Measurements from ENCODE around the gene PATJ.
"Not testable (repeated sequence)": the region's sequence is repeated elsewhere in the genome, so short reads cannot be mapped to it uniquely, and the experiment has no call there.

PATJ gene

GRCh38 chr1:61873994-61874393, 131.7 kb downstream of the PATJ start:
- TF ChIP-seq CTCF (IDR thresholded peaks at IDR 0.05; ENCODE audit: low read depth, low read length): no peak
- H3K4me3 ChIP-seq (ENCODE audit: low read depth, low read length): no peak overlapping the region

- no peak overlapping the region for H3K4me3 ChIP-seq (ENCODE audit: low read depth, low read length)
- no peak for TF ChIP-seq CTCF (IDR thresholded peaks at IDR 0.05; ENCODE audit: low read depth, low read length)
Observed at GRCh38 chr1:61875198-61875597, 132.9 kb downstream of the PATJ start.

- not testable (repeated sequence) for H3K4me3 ChIP-seq (ENCODE audit: low read depth, low read length)
Observed at GRCh38 chr1:61879887-61880474, 137.7 kb downstream of the PATJ start.

- H3K4me3 ChIP-seq (ENCODE audit: low read depth, low read length): no peak overlapping the region
- no peak for TF ChIP-seq CTCF (IDR thresholded peaks at IDR 0.05; ENCODE audit: low read depth, low read length)
Observed at GRCh38 chr1:61887076-61887867, 145.0 kb downstream of the PATJ start.

GRCh38 chr1:61887931-61888564, 145.8 kb downstream of the PATJ start:
- no peak for TF ChIP-seq CTCF (IDR thresholded peaks at IDR 0.05; ENCODE audit: low read depth, low read length)
- H3K4me3 ChIP-seq (ENCODE audit: low read depth, low read length): no peak overlapping the region

GRCh38 chr1:61888808-61889207, 146.5 kb downstream of the PATJ start:
- TF ChIP-seq CTCF (IDR thresholded peaks at IDR 0.05; ENCODE audit: low read depth, low read length): no peak
- no peak overlapping the region for H3K4me3 ChIP-seq (ENCODE audit: low read depth, low read length)

GRCh38 chr1:61890435-61890834, 148.2 kb downstream of the PATJ start:
- H3K4me3 ChIP-seq (ENCODE audit: low read depth, low read length): not testable (repeated sequence)

- no peak for TF ChIP-seq CTCF (IDR thresholded peaks at IDR 0.05; ENCODE audit: low read depth, low read length)
- no peak overlapping the region for H3K4me3 ChIP-seq (ENCODE audit: low read depth, low read length)
Observed at GRCh38 chr1:61892977-61893376, 150.7 kb downstream of the PATJ start.

GRCh38 chr1:61894296-61894695, 152.0 kb downstream of the PATJ start:
- H3K4me3 ChIP-seq (ENCODE audit: low read depth, low read length): not testable (repeated sequence)
